ENCODE results near the gene TRPC6.

Gene TRPC6

DNA sequence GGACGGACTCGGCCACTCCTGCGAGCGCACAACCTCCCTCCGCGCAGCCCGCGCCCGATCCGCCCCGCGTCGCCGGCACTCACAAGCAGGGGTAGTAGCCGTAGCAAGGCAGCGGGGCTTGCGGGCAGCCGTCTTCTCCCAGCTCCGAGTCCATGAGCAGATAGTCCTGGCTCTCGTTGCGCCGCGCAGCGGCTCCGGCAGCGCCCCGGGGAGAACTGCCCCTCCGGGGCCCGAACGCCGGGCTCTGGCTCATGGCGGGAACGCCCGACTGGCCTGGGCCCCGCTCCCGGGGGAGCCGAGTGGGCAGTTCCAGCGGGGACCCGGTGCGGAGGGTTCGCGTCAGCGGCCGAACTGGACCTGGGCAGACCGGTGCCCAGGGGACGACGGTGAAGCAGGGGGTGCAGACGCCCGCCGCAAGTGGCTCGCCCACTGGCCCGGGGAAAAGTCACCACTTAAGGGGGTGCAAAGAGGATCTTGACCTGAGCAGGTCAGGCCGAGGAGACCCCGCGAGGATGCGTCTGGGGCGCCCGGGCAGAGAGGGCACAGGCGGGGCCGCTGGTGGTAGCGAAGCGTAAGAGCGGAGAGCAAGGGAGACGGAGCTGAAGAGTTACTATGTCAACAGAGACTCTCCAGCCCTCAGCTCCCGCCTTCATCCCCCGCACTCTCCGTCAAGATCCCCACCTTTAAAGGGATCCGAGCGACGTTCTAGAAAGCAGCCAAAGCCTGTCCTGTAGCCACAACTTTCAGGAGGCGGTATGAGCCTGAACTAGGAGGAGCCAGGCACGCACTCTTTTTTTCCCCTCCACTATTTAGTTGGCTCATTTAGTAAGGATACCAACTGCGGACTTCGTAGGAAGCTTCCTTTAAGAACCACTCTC is at the start of gene TRPC6:
Gene TRPC6, minus strand, starts transcription at position 757 of the 878 bp plus-strand sequence. Its CDS starts 504 bp downstream, at position 253.
- no peak for DNase-seq (ENCODE audit: low spot score)

DNA sequence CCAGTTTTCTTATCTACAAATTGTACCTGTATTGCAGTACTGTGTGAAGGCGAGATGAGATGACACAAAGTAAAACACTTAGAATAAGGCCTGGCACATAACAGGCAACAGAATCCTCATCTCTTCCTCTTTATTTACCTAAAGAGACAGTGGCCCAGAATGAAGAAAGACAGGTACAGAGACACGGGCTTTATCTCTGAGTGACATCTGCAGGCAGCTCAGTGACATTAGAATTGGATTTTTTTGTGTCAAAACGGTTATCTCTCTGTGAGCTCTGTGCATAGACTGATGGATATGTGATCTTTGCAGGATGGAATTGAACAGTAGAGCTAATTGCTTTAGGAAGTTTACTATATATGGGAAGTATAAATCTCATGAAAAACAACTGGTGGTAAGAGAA is 36.2 kb upstream of the TRPC6 start:
- no peak for DNase-seq (ENCODE audit: low spot score)

DNA sequence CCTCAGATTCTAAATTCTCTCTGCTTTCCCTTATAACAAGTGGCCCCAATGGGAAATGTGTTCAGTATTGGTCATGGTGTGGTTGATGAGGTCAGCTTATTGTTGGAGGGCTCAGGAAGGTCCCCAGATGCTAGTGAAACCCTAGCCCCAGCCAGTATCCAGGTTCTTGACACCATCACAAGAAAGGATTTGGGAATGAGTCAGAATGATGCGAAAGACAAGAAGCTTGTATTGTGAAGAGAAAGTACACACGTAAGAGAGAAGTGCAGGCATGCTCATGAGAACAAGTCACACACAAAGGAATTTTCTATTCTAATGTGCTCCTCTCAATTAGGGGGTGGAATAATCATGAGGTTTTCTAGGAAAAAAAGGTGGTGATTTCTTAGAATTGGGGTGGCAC is 34.9 kb upstream of the TRPC6 start:
- DNase-seq (ENCODE audit: low spot score) = no peak

DNA sequence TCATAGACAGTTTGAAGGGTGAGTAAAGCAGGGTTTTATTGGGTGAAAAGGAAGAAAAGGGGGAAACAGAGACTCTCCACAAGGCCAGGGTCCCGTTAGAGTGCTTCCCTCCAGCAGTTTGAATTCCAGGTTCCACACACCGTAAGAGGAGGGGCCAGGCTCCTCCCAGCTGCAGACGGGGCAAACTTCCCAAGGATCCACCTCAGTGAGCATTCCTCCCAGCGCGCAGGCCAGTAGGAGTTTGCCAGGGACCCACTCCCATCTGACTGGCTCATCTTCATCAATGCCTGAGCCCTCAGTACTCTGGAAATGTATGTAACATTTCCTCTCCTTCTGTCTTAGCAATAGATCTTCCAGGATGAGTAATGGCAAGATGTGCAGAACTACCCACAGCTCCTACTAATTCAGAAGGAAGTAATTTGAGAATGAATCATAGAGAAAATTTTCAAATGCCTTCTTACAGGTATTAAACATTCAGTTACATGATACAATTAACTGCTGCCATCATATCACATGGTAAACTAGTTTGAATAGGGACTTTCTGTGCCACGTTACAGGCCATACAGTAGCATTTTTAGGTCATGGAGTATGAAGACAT is 34.0 kb upstream of the TRPC6 start:
- DNase-seq (ENCODE audit: low spot score) = no peak

DNA sequence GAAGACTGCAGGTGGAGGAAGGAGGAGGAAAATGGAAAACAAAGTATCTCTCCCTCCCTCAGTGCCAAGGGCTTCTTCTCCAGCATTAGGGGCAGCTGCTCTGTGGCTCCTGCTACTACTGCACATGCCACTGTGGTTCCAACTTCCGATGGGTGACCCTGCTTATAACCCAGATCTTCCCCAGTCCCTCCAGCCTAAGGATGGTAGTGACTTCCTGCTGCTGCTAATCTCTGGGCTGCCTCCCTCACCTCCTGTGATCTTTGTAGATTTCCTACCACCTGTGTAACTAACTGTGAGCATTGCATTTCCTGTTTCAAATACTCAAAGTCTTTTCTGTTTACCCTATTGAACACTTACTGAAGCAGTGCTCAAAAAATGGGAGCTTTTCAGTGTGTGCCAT is 28.7 kb upstream of the TRPC6 start:
- DNase-seq (ENCODE audit: low spot score) = no peak

DNA sequence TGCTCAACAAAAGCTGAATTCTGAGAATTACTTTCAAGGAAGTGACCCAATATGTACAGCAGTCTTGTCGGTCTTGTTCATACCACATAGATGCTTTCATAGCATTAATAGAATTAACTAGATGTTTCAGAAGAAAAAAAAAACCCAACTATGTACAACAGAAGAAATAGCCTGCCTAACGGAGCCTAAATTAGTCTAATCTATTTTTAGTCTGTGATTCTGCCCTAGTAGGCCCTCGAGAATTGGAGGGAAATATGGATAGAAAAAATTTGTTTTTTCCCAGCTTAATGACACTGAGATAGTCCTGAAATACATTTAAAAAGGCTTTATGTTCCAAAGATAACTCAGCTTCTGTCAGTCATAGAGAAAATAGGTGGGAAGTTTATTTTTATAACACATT is 17.1 kb upstream of the TRPC6 start:
- DNase-seq (ENCODE audit: low spot score) = no peak

DNA sequence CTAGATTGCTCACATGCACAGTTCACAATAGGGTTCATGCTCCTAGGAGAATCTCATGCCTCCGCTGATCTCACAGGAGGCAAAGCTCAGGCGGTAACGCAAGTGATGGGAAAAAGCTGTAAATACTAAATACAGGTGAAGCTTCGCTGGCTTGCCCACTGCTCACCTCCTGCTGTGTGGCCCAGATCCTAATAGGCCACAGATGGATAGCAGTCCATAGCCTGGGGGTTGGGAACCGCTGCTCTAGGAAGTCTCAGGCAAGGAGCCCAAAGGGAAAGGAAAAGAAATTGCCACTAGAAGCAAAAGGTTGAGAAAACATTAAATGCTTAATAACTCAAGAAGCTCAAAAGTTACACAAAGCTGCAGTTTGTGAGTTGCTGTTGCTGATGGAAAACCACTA is 3.2 kb upstream of the TRPC6 start:
- no peak for DNase-seq (ENCODE audit: low spot score)

DNA sequence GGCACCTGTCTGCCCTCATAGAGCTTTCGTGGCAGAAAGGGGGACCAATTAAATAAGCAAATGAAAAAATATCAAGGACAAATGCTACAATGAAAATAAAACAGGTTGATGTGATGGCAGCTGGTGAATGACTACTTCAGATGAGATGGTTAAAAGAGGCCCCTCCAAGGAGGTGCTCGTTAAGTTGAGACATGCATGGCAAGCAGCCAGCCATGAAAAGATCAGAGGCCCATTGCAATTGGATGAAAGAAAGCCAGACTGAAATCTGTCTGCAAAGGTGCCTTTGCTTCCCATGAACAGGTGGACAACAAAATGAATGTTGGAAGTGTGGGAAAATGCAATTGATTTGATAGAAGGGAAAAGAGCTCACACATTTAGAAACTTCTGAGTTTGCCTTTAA is 848 bp upstream of the TRPC6 start:
- DNase-seq (ENCODE audit: low spot score) = no peak

DNA sequence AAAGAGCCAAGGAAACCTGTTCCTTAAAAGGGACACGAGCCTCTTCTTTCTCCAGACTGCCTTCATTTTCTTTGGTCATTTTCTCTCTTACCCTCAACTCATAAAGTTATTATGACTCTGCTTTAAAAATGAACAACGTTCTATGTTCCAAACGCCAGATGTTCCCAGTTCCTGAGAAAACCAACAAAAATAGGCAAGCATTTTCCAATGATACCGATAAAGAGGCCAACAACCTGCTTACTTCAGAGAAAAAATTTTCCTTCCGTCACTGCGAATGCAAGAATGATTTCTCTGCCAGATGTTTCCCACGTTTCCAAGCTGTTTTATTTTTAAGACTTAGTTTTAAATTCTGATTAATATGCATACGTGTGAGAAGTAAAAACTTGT is 315 bp upstream of the TRPC6 start:
- DNase-seq (ENCODE audit: low spot score) = no peak

DNA sequence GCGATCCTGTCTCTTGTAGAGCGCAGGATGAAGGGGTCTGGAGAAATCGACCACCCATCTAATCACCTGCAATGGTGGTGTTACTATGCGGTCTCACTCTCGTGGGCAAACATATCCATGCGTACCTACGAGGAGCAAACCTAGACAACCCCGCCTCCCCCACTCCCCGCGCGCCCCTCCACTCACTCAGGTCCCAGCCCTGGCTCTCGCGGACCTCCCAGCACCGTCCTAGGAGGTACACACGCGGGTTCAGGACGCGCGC is 887 bp downstream of the TRPC6 start:
- DNase-seq (ENCODE audit: low spot score) = no peak

DNA sequence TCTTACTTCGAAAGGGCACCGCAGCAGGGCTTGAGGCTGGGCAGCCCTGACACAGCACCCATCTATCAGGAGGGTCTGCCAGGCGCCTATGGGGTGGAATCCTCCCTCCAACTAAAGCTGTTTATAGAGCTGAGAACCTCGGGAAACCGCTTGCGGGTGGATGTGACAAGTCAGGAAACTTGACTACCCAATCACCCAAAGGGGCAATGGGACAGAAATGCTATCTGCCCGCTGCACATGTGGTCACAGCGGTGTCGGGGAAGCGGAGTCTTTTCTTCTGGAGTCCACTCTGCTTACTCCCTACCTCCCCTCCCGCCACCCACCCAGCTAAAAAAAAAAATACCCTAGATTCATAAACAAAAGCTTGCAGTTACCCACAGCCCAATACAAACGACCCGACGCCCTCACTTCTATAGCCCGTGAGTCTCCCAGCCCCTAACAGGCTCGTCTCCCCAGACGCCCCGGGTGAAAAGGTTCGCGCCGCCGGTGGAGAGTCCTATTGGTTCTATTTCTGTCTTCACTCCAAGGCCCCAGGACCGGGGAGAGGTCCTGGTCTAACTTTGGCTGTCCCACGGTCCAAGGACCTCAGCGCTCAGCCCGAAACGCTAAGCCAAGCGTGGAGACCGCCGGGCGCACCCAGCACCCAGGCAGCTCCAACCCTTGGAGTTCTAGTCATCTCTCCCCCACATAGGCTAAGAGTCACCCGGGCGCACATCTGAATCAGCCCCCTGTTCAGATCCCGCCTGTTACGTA is 1.4 kb downstream of the TRPC6 start:
- no peak for DNase-seq (ENCODE audit: low spot score)

DNA sequence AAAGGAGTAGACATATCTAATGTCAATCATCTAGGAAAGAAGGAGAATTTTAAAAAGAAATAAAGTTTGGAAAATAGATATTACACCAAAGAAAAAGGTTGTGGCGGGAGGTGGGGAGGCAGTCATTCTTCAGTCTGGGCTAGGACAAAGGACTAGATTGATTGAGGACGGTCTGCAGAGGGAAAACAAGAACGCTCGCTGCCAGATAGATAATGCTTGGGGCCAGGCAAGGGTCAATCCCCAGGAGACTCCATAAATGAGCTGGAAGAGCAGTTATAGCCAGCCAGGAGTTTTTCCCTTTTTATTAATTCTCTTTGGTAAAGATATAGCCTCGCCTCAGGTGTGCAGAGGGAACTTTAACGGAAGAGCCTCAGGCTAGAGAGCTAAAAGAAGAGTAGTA is 6.3 kb downstream of the TRPC6 start:
- DNase-seq (ENCODE audit: low spot score) = no peak

DNA sequence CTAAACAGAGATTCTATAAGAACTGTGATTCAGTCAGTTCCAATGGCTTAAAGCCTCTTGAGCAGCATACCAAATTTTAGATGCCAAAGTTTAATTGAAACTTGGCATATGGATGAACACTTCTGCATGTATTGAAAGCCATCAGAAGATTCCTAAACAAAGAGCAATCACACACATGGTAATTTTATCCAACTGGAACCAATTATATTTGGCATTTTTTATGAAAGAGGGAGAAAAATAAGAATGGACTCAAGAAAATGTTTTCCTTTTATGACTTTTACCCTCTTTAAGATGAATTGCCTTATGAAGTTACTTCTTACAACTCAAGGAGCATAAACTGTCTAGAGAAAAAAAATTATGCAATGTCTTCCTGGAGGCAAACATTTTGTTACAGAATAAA is 7.4 kb downstream of the TRPC6 start:
- no peak for DNase-seq (ENCODE audit: low spot score)

DNA sequence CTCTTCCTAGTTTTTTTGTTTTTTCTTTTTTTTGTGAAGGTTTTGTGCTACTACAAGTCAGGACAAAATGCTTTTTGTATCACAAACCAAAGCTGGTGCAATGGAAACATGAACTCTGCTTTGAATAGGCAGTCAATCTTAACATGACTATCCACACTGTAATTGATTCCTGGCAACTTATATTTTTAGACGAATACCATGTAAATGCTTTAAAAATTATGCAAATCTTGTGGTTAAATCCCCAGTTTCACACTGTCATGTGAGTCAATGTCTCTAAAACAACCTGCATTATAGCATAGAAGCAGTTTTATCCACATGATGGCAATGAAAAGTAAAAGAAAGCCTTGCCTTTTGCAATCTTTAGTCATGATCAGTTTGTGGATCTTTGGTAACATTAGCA is 8.9 kb downstream of the TRPC6 start:
- DNase-seq (ENCODE audit: low spot score) = no peak

DNA sequence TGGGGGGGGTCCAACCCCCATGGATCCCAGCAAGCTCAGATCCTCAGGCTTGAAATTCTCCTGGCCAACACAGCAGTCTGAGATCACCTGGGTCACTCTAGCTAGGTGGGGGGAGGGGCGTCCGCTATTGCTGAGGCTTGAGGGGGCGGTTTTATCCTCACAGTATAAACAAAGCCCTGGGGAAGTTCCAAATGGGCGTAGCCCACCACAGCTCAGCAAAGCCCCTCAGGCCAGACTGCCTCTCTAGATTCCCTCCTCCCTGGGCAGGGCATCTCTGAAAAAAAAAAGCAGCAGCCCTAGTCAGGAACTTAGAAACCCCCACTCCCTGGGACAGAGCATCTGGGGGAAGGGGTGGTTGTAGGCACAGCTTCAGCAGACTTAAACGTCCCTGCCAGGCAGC is 16.7 kb downstream of the TRPC6 start:
- DNase-seq (ENCODE audit: low spot score) = no peak

DNA sequence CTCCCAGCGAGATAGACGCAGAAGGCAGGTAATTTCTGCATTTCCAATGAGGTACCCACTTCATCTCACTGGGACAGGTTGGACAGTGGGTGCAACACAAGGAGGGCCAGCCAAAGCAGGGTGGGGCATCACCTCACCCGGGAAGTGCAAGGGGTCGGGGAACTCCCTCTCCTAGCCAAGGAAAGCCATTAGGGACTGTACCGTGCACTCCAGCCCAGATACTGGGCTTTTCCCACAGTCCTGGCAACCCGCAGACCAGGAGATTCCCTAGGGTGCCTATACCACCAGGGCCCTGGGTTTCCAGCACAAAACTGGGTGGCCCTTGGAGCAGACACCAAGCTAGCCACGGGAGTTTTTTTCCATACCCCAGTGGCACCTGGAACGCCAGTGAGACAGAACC is 17.2 kb downstream of the TRPC6 start:
- no peak for DNase-seq (ENCODE audit: low spot score)

DNA sequence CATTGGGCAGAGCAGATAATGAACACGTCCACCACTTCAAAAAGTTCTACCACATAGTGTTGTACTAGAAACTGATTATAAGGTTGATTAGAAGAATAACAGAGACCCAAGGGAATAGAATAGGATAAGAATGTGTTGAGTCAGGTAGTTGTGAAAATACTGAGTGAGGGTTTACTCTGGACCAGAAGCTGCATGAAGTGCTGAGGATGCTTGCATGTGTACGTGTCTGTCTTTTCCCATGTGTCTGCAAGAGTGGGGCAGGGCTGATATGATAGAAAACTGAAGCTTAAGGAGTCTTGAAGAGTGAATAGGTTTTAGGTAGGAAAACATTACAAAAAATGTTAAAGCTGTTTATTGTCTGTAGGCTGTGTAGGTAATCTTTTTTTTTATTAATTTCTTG is 20.6 kb downstream of the TRPC6 start:
- DNase-seq (ENCODE audit: low spot score) = no peak

DNA sequence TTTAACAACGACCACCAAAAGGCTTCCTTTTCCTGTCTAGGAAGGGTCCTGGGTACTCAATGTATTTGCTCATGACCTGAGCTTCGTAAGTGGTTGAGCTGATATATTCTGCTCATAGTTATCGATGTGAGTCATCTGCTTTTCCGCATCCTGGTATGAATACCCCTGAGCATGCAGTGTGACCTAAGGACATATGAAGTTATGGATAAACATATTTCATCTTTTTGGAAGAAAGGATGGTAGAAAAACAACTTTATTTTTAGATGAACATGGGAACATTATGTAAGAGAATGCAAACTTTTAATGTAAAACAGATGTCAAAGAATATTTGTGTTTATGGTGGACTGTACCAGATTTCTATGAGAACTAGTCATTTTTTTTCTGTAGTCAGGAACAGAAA is 28.4 kb downstream of the TRPC6 start:
- DNase-seq (ENCODE audit: low spot score) = no peak

DNA sequence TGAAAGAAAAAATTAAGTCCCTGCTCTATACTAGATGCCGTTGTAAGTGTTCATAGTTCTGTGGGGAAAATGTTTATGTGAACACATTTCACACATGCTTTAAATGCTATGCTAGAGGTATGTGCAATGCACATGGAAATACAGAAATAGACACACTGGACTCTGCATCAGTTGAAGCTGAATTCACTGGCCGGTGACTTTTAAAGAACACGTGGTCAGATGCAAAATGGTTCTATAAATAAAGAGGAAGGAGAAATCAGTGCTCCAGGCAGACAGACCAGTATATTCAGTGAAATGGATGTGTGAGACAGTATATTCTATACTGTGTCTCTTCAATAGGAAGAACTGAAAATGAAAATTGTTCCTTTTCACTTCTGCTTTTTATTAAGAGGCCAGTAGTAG is 29.9 kb downstream of the TRPC6 start:
- DNase-seq (ENCODE audit: low spot score) = no peak

DNA sequence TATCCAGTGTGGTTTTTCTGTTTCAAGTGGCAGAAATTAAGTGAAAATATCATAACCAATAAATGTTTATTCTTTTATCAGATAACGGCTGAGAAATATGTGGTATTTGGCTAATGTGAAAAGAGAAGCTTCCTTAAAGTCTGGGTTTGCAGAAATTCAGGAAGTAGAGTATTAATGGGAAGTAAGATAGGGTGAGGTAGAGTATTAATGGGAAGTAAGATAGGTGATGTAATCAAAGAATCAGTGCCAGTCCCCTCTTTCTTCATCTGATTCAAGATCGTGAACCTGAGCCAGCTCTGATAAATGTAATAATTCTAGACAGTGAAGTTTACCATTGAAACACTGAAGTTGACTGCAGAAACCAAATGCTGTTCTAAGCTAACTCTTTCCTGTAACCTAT is 30.9 kb downstream of the TRPC6 start:
- no peak for DNase-seq (ENCODE audit: low spot score)

DNA sequence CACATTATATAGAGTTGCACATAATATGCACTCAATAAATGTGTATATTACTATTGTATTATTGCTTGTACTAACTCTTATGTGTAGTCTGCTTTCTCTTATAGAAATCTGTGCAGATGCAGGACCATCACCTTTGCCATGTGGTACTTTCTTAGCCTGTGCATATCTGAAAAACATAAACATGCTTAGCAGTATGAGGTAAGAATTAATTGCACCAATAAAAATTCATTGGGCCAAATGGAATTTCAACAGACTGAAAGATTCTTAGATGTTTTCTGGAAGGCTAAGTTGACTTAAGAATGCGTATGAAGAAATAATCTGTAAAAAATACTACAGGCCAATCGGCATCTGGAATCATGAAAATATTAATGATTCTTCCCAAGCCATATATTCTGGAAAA is 55.3 kb downstream of the TRPC6 start:
- DNase-seq (ENCODE audit: low spot score) = no peak

DNA sequence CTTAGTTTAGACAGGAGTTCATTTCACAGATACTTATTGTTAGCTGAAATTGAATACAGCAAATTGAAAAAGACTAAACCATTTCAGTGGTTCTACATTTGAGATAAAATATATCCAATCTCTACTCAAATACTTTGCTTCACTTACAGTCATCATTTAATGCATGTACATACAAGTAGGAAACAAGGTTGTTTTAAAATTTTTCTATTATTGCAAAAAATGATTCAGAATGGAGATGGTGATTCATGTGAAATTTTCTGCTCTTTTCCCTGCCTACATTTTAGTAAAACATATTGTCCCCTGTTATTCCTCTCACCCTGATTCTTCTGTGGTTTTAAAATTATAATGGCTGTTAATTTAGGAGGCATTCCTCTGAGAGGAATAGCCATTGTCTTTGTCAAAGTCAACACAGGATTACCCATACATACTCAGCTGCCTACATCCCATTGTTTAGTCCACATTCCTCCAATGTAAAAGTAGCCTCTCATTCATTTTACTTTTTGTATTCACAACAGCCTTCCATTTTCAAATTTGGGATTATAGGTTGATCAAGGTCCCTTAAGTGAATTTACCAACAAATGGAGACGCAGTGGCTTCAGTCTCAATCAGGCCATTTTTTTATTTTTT is 60.1 kb downstream of the TRPC6 start:
- no peak for DNase-seq (ENCODE audit: low spot score)

DNA sequence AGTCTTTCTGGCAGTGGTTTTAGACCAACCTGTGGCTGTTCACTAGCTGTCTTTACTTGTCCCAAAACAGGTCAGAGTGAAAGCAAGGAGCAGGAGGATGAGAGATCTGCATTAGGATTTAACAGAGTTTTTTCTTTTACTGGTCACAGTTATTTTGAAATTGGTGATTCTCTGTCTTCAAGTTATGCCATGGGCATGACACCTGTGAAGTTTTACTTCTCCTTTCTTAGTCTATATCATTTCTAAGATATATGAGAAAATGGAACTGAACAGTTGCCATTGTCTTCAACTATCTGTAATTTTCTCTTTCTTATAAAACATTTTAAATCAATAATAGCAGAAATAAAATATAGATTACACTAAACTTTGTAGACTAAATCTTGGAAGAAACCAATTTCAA is 60.6 kb downstream of the TRPC6 start:
- no peak for DNase-seq (ENCODE audit: low spot score)
